Spleen (tissue), 11 donors: ENCODE measurements around the gene CAMTA1. TPM values are rescaled to one million over a fixed set of nuclear protein-coding genes. Genes with fewer than 3 reads are reported as not detected.
A peak's percentile ranks its signal among the peaks of the same experiment; 100 is the strongest.

ENCODE experiments used
- DNase-seq: peaks from one replicate; pipeline ENCODE4 v3.0.0-alpha.2; 2020
- H3K27ac ChIP-seq, 8 donors: fragments of 200-600 bp; sonication (generic) in 7 of 8; 1 replicate in 4 of 8; 2 replicates in 4 of 8; pipeline versions ENCODE4 v1.5.0 to v1.8.0; 2016 to 2021; ENCODE audit warnings: inconsistent platforms in 4 of 8, mild to moderate bottlenecking in 4 of 8, moderate library complexity in 1 of 8
- H3K27me3 ChIP-seq, 7 donors: fragments of 200-600 bp; sonication (generic) in 6 of 7; replicated peaks in 1 of 7; 1 replicate in 4 of 7; 2 replicates in 3 of 7; pipeline versions ENCODE4 v1.5.0 to v1.8.0; 2016 to 2021; ENCODE audit warnings: inconsistent platforms in 3 of 7, mild to moderate bottlenecking in 1 of 7
- H3K36me3 ChIP-seq, 6 donors: fragments of 200-600 bp; sonication (generic) in 5 of 6; 1 replicate in 4 of 6; 2 replicates in 2 of 6; pipeline versions ENCODE4 v1.5.0 to v1.8.0; 2016 to 2021; ENCODE audit warnings: inconsistent platforms in 2 of 6
- H3K4me1 ChIP-seq, 6 donors: fragments of 200-600 bp; sonication (generic) in 5 of 6; 1 replicate in 3 of 6; 2 replicates in 3 of 6; pipeline versions ENCODE4 v1.5.0 to v1.8.0; 2016 to 2021; ENCODE audit warnings: inconsistent platforms in 3 of 6
- H3K4me3 ChIP-seq, 8 donors: fragments of 200-600 bp; sonication (generic) in 7 of 8; 1 replicate in 4 of 8; 2 replicates in 4 of 8; pipeline versions ENCODE4 v1.5.0 to v1.8.0; 2016 to 2021; ENCODE audit warnings: inconsistent platforms in 4 of 8, mild to moderate bottlenecking in 4 of 8, moderate library complexity in 2 of 8
- H3K9me3 ChIP-seq, 8 donors: fragments of 200-600 bp; sonication (generic) in 7 of 8; 1 replicate in 4 of 8; 2 replicates in 4 of 8; pipeline versions ENCODE4 v1.5.0 to v1.8.0; 2016 to 2021; ENCODE audit warnings: inconsistent platforms in 4 of 8
- POLR2A ChIP-seq, 3 donors: fragments of 450-650 bp; IDR thresholded peaks; one replicate each; pipeline ENCODE4 v1.5.1; 2017; ENCODE audit warnings: antibody characterized with exemption in 3 of 3, mild to moderate bottlenecking in 1 of 3
- POLR2AphosphoS5 ChIP-seq, 3 donors: sonication (generic); formaldehyde crosslinking; IDR thresholded peaks; one replicate each; pipeline ENCODE4 v1.5.1; 2017; ENCODE audit warnings: antibody characterized with exemption in 3 of 3
- WGBS, 5 donors: extraction: QIAGEN DNeasy Blood & Tissue Kit in 3 of 5; methylation state at CpG; one replicate each; pipeline versions ENCODE4 v1.1.5 to v1.1.7; 2013 to 2018; 5-methylcytosine and 5-hydroxymethylcytosine counted together
- intact Hi-C: fragments of 100-400 bp; cut with DNase I; formaldehyde crosslinking; loops from one replicate; pipeline ENCODE4 v1.15.0; 2023; ENCODE audit warnings: low total_unique reads
- polyA plus RNA-seq, 3 donors: library from polyadenylated mRNA; stranded (reverse); fragments of 200-250 nt; gene quantifications; one replicate each; pipeline ENCODE4 v1.2.1, GENCODE V29; 2013
- total RNA-seq, 7 donors: library from RNA; depleted of rRNA in 3 of 7; stranded (reverse); fragments of >200 nt in 3 of 7; fragmentation: NEBNext Ultra II Directional in 4 of 7; extraction: Animal tissue kit (Norgen Biotek cat#: 25700) in 4 of 7; gene quantifications; one replicate each; pipeline versions ENCODE4 v1.1.0 to v1.2.1, GENCODE V29; 2016 to 2021
- TF ChIP-seq, protein P1 (sequence below), 11 experiments: fragments of 200-600 bp in 7 of 11; fragments of 450-650 bp in 4 of 11; sonication (generic) in 4 of 11; IDR thresholded peaks in 8 of 11; conservative IDR thresholded peaks in 3 of 11; 1 replicate in 7 of 11; 2 replicates in 4 of 11; pipeline versions ENCODE4 v1.4.0 to v1.8.0; 2016 to 2021; ENCODE audit warnings: antibody characterized with exemption in 11 of 11, inconsistent platforms in 4 of 11, mild to moderate bottlenecking in 1 of 11
- donor health status: healthy with polysubstance abuse.
- donor health status: DM: no; HTN: no; CAD: no; lungs with moderate emphysema.
- donor health status: DM: no; HTN: no; CAD: no.
- donor health status: Bipolar disorder and iron deficiency.
- donor health status: healthy.
- donor health status: DM: no; HTN: no; CAD: no.
- donor health status: DM: yes; HTN: yes; CAD: no.

The CAMTA1 gene
- total and polyA plus RNA-seq, 10 donors = 53.0 to 106 (median 77.3) TPM

DNA sequence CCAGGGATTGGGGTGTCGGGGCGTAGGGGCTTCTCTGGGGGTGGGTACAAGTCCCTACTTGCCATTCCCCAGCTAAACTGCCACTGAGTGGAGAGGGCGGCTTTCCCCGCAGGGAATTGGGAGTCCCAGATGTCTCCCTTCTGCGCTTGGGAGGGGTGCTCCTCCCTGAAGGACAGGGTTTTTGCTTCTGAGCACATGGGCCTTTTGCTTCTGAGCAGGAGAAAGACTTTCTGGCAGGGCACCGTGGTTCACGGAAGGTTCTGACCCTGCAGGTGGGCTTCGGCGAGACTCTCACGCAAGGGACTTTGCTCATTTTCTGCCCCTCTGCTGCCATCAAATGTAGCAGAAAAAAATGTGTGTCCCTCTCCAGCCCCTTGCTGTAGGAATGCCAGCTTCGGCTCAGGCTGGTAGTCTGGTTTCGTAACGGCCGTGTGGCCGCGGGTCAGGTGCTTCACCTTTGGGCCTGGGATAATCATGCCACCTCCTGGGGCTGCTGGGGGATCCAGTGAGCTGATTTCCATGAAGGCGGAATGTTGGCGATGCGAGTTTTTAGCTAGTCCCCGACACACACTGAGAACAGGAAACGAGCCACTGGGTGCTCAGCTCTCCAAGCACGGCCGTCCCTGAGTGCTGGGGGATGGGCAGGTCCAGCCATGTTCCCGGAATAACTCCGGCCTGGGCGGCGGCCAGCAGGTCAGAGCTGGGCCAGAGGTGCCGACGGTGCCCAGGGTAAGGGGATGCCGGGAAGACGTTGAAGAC, 364.0 kb downstream of the CAMTA1 start:
- Histone ChIP-seq H3K4me1 (peaks cover 0 to 13% (median 3%) of the 10 kb centered on the region in 6 donors), H3K9me3 (no peaks in the 10 kb centered on the region), H3K4me3 (no peak overlapping the region), H3K27me3 (peaks cover 0 to 38% (median 0%) of the 10 kb centered on the region in 7 donors), H3K27ac (peak overlapping the region in 1 of 8 donors; percentile 14), H3K36me3 (no peaks in the 10 kb centered on the region)
- peak in 2 of 3 donors; percentile 53 to 72 for TF ChIP-seq POLR2AphosphoS5 (IDR thresholded peaks at IDR 0.05)
- TF ChIP-seq, protein P1, sequence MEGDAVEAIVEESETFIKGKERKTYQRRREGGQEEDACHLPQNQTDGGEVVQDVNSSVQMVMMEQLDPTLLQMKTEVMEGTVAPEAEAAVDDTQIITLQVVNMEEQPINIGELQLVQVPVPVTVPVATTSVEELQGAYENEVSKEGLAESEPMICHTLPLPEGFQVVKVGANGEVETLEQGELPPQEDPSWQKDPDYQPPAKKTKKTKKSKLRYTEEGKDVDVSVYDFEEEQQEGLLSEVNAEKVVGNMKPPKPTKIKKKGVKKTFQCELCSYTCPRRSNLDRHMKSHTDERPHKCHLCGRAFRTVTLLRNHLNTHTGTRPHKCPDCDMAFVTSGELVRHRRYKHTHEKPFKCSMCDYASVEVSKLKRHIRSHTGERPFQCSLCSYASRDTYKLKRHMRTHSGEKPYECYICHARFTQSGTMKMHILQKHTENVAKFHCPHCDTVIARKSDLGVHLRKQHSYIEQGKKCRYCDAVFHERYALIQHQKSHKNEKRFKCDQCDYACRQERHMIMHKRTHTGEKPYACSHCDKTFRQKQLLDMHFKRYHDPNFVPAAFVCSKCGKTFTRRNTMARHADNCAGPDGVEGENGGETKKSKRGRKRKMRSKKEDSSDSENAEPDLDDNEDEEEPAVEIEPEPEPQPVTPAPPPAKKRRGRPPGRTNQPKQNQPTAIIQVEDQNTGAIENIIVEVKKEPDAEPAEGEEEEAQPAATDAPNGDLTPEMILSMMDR (IDR thresholded peaks at IDR 0.05 in 8 of 11, conservative IDR thresholded peaks at IDR 0.05 in 3 of 11) = no peak
- WGBS, 5 donors = 54 to 61% (median 57%) methylated on average over 27 to 31 of the region's 31 CpGs
- DNase-seq = no peak
- intact Hi-C loops = no loop called here

DNA sequence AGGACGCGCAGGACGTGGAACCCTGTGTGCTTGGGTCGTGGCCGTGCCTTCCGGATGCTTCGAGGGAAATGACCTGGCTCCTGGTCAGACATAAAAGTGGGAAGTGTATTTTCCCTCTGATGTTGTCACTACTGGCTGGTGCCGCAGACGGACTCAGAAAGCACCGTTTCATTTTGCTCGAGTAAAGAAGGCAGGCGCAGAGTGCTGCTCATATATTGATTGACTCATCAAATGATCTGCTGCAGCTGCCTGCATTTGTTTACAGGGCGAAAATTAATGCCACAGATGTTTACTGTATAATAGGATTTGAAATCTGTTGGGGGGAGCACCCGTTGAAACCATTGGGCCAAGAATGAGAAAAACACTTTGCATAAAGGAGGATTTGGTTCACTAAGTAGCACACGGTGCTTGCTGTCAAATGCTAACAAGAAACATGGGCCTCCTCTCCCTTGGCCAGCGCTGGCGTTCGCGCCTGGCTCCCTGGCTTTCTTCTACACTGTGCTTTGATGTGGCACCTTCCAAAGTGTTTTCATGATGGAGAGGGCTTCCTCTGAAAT, 365.5 kb downstream of the CAMTA1 start:
- Histone ChIP-seq H3K27me3 (peaks cover 0 to 38% (median 0%) of the 10 kb centered on the region in 7 donors), H3K4me3 (no peak overlapping the region), H3K27ac (no peak overlapping the region), H3K4me1 (peaks cover 0 to 13% (median 3%) of the 10 kb centered on the region in 6 donors), H3K36me3 (no peaks in the 10 kb centered on the region), H3K9me3 (no peaks in the 10 kb centered on the region)
- no peak for DNase-seq
- intact Hi-C loops = no loop called here
- TF ChIP-seq, protein P1 (IDR thresholded peaks at IDR 0.05 in 8 of 11, conservative IDR thresholded peaks at IDR 0.05 in 3 of 11) = no peak
- TF ChIP-seq POLR2A (IDR thresholded peaks at IDR 0.05) = no peak
- TF ChIP-seq POLR2AphosphoS5 (IDR thresholded peaks at IDR 0.05) = no peak
- WGBS, 5 donors = 77 to 83% (median 79%) methylated on average over 19 of the region's 19 CpGs

DNA sequence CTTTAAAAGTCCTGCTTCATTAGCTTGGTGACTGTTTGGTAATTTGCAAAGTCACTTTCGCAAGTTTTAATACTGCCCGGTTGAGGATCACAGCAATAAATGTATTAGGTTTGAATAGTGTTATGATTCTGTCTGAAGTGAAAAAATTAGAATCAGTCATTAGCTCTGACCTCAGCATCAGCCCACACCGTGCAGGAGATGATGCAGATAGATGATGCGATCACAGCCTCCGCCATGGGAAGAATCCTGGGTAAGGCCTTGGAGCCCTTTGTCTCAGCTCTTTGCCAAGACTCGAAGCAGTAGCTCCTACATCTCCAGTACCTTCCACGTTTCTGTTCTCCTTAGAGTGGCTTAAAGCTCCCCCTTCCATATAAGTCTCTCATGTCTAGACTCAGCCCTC, 366.7 kb downstream of the CAMTA1 start:
- H3K36me3 ChIP-seq = no peaks in the 10 kb centered on the region
- DNase-seq = no peak
- no peak overlapping the region for H3K27ac ChIP-seq
- intact Hi-C loops = no loop called here
- H3K27me3 ChIP-seq = peaks cover 0 to 38% (median 0%) of the 10 kb centered on the region in 7 donors
- no peaks in the 10 kb centered on the region for H3K9me3 ChIP-seq
- H3K4me3 ChIP-seq = no peak overlapping the region
- H3K4me1 ChIP-seq = peaks cover 0 to 13% (median 3%) of the 10 kb centered on the region in 6 donors
- WGBS, 5 donors = 80 to 88% (median 87%) methylated on average over 7 of the region's 7 CpGs
- TF ChIP-seq, protein P1 (IDR thresholded peaks at IDR 0.05 in 8 of 11, conservative IDR thresholded peaks at IDR 0.05 in 3 of 11) = no peak
- no peak for TF ChIP-seq POLR2AphosphoS5 (IDR thresholded peaks at IDR 0.05)
- no peak for TF ChIP-seq POLR2A (IDR thresholded peaks at IDR 0.05)

DNA sequence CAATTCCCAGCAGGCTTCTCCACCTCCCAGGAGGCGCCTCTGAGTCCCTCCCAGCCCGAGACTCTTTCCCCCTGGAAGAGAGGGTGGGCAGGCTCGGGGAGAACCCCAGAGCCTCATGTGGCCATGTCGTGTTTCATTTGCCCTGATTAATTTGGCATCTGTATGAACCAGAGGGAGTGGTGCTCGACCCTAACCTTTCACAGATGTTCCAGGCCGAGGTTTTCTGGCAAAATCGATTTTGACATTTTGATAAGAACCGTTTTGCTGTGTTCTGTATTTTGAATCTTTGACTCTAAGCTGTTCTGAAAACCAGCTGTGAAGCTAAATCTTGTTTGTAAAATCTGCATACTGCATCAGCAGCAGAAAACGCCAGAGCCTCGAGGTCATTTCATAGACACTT, 367.4 kb downstream of the CAMTA1 start:
- peaks cover 0 to 38% (median 0%) of the 10 kb centered on the region in 7 donors for H3K27me3 ChIP-seq
- 58 to 77% (median 70%) methylated on average over 10 of the region's 10 CpGs for WGBS, 5 donors
- TF ChIP-seq, protein P1 (IDR thresholded peaks at IDR 0.05 in 8 of 11, conservative IDR thresholded peaks at IDR 0.05 in 3 of 11) = no peak
- no peak for TF ChIP-seq POLR2A (IDR thresholded peaks at IDR 0.05)
- TF ChIP-seq POLR2AphosphoS5 (IDR thresholded peaks at IDR 0.05) = no peak
- no peaks in the 10 kb centered on the region for H3K9me3 ChIP-seq
- H3K4me1 ChIP-seq = peaks cover 0 to 13% (median 3%) of the 10 kb centered on the region in 6 donors
- no peak for DNase-seq
- intact Hi-C loops = no loop called here
- H3K27ac ChIP-seq = no peak overlapping the region
- H3K4me3 ChIP-seq = no peak overlapping the region
- no peaks in the 10 kb centered on the region for H3K36me3 ChIP-seq
